ENCODE results near the gene C1R.
"Not testable (repeated sequence)": the region's sequence is repeated elsewhere in the genome, so short reads cannot be mapped to it uniquely, and the experiment has no call there.

C1R gene

DNA sequence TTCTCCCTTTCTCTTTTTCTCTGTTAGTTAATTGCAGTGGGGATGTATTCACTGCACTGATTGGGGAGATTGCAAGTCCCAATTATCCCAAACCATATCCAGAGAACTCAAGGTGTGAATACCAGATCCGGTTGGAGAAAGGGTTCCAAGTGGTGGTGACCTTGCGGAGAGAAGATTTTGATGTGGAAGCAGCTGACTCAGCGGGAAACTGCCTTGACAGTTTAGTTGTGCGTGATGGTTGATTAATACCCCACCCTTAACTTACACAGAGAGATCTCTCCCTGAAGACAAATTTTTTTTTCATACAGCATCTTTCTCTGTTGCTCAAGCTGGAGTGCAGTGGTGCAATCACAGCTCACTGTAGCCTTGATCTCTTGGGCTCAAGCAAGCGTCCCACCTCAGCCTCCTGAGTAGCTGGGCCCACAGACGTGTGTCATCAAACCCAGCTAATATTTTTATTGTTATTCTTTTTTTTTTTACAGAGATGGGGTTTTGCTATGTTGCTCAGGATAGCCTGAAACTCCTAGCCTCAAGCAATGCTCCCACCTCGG is 27.1 kb downstream of the C1R start:
- no peak for DNase-seq

DNA sequence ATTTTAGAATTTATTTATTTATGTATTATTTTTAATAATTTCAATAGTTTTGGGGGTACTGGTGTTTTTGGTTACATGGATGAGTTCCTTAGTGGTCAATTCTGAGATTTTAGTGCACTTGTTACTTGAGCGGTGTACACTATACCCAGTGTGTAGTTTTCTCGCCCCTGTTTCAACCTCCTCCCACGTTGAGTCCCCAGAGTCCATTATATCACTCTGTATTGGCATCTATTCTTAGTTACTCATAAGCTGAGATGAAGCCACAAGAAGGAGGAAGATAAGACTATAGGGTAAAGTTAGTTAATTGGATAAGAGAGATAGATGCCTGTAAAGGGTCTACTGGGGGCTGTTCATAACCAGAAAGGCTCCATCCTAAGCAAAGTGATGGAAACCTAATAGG is 27.7 kb downstream of the C1R start:
- DNase-seq = no peak

DNA sequence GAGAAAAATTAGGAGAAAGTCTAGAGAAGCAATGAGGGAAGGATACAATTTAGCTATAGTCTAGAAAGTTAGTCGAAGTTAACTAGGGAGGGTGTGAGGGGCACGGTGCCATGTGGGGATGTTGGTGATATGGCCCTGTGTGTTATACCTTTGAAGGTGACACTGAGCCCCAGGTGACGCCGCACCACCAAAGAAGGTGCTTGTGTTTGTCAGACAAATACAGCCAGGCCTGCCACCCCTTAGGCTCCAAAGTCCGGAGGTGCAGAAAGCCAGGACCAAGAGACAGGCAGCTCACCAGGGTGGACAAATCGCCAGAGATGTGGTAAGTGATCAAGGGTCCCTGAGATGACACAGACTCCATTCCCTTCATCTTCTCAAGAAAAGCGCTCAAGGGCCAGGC is 30.6 kb downstream of the C1R start:
- no peak for DNase-seq

DNA sequence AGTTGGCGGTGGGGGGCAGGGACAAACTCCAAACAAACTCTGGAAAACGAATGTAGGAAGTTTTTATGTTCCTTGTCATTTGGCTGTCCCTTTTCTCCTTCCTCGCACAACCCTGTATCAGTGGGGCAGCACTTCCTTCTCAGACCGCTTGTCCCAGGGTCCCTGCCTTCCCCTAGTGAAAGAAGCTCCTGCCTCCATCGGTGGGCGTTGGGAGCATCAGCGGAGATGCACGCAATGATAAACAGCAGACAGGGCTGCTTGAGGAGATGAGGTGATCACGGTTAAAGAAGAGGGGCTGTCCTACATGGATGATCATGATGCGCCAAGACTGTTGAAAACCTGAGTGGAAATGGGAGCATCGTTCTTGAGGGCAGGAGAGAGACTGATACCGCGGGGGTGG is 31.1 kb downstream of the C1R start:
- no peak for DNase-seq

DNA sequence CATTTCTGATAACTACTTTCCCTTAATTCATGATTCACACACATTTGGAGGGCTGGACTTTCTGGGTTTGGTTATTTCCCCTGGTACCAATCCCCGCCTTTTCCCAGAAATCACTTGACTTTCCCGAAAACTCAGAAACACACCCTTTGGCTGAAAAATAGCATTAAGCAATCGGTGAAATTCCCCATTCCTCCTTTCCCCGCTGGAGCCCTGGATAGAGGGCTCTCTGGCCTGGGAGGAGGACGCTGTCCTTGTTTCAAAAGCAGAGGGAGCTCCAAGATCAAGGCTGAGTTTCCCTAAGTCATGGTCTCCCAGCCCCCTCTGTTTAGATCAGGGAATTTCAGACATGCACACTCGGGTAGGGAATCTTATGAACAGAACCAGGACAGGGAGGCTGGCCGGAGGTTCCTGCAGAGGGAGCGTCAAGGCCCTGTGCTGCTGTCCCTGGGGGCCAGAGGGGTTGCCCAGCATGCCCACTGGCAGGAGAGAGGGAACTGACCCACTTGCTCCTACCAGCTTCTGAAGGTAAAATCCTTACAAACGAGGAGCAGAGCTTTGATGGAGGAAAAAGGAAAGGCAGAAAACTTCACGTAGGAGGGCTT is 31.8 kb downstream of the C1R start, which contains the start of gene C1S:
Gene C1S (plus strand): TSS at position 366 of the 602 bp plus-strand sequence. CDS start 1,195 bp downstream, outside the sequence.
- DNase-seq = no peak

DNA sequence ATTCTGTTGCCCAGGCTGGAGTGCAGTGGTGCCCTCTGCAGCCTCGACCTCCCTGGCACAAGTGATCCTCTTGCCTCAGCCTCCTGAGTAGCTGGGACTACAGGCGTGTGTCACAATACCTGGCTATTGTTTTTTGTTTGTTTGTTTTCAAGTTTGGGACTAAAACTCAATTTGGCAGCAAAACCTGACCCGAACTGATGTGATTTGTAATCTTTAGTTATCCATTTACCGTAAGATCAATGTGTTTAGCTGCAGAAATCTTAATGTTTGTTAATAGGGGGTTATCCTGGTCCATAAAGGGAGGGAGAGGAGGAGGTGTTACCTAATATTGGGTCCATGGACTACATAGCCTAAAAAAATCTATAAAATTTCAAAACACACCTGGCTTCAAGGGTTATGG is 32.5 kb downstream of the C1R start:
- DNase-seq = no peak

DNA sequence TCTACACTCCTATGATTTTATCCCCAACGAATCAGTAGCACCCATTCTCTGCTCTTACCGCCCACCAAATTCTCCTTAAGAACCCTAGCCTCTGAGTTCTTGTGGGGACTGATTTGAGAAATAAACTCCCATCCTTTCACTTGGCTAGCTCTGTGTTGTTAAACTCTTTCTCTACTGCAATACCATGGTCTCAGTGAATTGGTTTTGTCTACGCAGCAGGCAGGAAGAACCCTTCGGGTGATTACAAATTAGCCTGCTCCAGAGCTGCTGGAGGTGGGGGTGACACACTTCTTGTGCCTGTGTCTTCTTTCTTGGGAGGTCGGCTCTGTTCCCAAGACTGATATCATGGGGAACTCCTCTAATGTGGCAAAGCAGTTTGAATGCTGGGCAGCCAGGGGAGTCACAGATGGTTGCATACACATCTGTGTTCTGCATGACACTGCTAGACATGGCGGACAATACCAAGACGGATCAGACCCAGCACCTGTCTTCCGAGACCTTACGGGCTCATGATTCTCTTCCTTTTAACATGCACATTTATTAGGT is 33.3 kb downstream of the C1R start:
- DNase-seq = no peak

DNA sequence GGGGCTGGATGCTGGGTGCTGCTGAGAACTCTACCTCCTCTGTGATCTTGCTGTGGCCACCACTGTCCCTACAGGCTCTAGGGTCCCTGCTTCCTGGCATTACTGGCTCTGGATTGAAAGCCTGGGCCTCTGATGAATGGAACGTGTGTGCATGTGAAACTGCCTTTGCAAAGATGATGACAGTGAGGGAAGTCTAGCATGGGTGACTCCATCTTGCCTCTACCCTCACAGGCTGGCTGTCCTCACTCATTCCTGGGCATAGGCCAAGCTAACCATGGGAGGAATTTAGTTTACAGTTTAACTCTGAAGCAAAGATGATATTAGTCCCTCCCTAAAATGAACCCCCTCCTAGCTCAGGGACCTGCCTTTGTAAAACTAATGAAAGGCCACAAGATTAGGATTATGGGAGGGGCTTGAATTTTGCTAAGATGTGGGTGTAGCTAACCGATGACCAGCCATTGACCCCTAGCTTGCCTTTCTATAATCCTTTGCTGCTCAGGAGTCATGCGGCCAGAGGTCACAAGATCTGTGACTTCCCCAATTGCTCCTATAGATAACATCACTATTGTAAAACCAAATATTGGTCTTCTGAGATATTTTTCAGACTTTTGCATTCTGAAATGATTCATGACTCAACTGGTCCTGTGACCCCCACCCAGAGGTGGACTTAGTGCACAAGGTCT is 33.9 kb downstream of the C1R start:
- DNase-seq = no peak

DNA sequence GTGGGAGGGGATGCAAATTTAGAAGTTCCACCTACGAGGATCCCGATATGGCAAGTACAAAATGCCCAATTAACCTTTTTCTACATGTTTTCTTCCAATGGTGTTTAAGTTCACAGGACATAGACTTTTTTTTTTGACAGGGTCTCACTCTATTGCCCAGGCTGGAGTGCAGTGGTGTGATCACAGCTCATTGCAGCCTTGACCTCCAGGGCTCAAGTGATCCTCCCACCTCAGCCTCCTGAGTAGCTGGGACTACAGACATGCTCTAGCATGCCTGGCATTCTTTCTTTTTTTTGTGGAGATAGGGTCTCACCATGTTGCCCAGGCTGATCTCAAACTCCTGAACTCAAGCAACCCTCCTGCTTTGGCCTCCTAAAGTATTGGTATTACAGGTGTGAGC is 36.5 kb downstream of the C1R start:
- DNase-seq = not testable (repeated sequence)

DNA sequence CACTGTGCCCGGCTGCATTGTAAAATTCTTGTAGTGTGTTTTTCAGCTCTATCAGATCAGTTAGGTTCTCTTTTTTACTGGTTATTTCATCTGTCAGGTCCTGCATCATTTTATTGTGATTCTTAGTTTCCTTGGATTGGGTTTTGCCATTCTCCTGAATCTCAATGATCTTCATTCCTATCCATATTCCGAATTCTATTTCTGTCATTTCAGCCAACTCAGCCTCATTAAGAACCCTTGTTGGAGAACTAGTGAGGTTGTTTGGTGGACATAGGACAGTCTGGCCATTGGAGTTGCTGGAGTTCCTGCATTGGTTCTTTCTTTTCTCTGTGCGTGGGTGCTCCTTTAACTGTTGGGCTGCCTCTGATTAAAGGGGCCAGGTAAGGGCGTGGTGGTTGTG is 37.3 kb downstream of the C1R start:
- DNase-seq = no peak

DNA sequence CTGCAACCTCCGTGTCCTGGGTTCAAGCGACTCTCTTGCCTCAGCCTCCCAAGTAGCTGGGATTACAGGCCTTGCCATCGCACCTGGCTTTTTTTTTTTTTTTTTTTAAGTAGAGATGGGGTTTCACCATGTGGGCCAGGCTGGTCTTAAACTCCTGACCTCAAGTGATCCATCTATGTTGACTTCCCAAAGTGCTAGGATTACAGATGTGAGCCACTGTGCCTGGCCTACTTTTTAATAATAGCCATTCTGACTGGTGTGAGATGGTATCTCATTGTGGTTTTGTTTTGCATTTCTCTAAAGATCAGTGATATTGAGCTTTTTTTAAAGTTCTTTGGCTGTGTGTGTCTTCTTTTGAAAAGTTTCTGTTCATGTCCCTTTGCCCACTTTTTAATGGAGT is 42.3 kb downstream of the C1R start:
- DNase-seq = not testable (repeated sequence)

DNA sequence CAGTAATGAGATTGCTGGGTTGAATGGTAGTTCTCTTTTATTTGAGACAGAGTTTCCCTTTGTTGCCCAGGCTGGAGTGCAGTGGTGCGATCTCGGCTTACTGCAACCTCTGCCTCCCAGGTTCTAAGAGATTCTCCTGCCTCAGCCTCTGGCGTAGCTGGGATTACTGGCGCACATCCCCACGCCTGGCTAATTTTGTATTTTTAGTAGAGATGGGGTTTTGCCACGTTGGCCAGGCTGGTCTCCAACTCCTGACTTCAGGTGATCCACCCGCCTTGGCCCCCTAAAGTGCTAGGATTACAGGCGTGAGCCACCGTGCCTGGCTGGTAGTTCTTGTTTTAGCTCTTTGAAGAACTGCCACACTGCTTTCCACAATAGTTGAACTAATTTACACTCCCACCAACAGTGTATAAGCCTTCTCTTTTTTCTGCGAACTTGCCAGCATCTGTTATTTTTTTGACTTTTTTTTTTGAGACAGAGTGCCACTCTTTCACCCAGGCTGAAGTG is 42.7 kb downstream of the C1R start:
- DNase-seq = not testable (repeated sequence)

DNA sequence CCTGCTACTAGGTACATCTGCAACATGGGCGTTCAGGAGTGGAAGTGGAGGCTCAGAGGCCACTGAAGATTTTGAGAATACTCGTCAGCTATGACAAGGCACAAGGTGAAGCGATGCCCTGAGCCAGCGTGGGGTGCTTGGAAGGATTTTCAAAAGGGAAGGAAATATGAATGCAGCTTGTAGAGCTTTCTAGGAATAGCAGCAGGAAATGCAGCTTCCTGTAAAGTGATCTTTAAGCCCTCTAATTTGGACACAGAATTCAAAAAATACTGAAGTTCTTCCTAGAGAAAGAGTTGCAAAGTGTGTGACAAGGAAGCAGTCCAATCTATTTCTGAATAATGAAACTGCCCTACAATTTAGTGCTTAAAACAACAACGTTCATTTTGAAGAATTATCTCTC is 44.9 kb downstream of the C1R start:
- no peak for DNase-seq

DNA sequence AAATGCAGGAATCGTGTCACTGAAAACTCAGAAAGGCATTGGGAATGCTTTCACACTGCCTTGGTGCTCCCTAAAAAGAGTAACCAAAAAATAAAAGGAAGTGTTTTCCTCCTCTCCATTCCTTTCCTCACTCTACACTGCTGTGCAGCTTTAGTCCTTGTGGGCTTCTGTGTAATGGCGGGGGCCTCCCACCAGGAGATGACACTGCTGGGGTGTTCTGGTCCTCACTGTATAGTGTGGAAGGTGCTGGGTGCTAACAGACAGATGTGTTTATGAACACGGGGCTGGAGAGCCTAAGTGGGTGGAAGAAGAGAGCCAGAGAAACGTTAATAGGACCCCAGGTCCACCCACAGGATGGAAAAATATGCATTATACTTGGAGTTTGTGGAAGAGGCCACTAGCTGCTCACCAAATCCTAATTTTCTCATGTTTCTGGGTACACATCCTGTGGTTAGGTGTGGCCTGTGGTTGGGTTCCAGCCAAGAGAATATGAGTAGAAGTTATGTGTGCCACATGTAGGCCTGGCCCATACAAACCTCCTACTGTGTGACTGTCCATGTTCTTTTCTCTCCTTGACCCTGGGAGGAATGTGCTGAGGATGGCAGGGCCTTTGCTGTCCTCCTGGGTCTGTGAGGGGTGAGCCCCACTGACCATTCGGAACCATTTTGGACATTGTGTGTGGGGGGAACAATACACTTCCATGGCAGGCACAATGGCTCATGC is 45.7 kb downstream of the C1R start:
- DNase-seq = no peak

DNA sequence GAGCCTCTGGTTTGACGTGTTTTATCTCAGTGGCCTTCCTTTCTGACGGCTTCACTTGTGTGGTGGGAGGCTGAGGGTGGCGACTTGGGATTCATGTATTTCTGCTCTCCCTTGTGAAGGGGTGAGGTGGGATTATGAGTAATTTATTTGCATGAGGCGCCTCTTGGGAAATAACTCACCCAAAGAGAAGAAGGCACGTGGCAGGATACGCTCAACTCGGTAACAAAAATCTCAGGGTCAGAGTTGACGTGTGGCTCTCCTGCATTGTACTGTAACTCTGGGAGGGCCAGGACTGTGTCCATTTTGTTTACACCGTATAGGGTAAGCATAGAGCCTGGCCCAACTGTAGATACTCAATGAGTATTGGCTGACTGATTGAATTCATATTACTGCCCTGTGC is 46.3 kb downstream of the C1R start:
- no peak for DNase-seq

DNA sequence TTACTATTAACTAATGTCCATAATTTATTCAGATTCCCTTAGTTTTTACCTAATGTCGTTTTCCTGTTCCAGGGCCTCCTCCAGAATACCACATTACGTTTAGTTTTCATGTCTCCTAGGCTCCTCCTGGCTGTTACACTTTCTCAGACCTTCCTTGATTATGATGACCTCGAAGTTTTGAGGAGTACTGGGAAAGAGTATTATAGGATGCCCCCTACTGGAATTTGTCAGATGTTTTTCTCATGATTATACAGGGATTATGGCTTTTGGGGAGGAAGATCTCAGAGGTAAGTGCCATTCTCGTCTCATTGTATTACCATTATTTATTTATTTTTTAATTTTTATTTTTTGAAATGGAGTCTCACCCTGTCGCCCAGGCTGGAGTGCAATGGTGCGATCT is 49.4 kb downstream of the C1R start:
- DNase-seq = no peak

DNA sequence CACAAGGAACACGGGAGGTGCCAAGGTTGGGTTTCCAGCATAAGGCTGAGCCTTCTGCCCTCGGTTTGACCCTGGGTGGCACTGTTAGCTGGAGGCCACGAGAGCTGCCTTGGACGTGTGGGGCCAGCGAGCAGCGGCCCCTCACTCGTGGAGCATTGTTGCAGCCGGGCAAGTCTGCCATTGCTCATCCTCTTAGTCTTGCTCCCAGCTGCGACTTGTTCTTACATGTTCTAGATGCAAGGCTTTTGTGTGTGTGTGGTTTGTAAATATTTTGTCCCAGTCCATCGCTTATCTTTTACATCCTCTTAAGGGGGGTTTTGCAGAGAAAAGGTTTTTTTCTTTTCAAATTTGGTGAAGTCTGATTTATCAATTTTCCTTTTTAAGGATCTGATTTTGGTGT is 52.8 kb downstream of the C1R start:
- no peak for DNase-seq

DNA sequence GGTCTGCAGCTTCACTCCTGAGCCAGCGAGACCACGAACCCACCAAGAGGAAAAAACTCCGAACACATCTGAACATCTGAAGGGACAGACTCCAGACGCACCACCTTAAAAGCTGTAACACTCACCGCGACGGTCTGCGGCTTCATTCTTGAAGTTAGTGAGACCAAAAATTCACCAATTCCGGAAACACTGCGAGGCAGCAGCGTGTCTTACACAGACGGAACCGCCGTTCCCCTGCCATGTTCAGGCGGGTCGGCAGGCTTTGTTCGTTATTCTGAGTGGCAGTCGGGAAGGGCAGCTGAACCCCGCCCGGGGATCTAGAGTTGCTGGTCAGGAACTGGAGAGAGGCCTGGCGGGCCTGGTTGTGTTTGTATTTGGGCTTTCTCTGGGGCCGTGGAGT is 53.7 kb downstream of the C1R start:
- no peak for DNase-seq

DNA sequence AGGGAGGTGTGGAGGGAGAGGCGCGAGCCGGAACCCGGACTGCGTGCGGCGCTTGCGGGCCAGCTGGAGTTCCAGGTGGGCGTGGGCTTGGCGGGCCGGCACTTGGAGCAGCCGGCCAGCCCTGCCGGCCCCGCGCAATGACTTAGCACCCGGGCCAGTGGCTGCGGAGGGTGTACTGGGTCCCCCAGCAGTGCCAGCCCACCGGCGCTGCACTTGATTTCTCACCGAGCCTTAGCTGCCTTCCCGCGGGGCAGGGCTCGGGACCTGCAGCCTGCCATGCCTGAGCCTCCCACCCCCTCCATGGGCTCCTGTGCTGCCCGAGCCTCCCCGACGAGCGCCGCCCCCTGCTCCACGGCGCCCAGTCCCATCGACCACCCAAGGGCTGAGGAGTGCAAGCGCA is 54.8 kb downstream of the C1R start:
- not testable (repeated sequence) for DNase-seq

DNA sequence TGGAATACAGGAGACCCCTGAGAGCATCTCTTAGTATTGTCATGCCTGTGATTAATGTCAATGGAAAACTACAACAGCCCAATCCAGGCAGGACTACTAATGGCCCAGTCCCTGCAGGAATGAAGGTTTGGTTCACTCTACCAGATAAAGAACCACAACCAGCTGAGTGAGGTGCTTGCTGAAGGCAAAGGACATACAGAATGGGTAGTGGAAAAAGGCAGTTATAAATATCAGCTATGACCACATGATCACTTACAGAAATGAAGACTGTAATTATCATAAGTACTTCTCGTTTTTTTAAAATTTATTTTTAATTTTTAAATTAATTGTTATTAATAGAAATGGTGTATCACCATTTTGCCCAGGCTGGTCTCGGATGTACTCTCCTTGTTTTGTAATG is 56.8 kb downstream of the C1R start:
- DNase-seq = no peak

DNA sequence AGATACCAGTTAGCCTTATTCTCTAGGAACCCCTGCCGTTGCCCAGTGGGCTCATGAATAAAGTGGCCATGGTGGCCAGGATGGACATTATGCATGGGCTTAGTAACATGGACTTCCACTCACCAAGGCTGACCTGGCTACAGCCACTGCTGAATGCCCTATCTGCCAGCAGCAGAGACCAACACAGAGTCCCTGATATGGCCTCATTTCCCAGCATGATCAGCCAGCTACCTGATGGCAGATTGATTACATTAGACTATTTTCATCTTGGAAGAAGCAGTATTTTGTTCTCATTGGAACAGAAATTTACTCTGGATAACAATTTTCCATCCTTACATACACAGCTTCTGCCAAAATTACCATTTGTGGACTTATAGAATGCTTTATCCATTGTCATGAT is 57.8 kb downstream of the C1R start:
- no peak for DNase-seq

DNA sequence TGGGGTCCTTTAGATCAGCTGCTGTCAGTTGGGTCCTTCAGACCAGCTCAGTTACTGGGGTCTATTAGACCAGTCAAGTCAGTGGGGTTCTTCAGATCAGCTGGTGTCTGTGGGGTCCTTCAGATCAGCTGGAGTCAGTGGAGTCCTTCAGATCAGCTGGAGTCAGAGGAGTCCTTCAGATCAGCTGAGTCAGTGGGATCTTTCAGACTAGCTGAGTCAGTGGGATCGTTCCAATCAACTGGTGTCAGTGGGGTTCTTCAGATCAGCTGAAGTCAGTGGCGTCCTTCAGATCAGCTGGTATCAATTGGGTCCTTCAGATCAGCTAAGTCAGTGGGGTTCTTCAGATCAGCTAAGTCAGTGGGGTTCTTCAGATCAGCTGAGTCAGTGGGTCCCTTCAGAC is 59.3 kb downstream of the C1R start:
- DNase-seq = no peak

DNA sequence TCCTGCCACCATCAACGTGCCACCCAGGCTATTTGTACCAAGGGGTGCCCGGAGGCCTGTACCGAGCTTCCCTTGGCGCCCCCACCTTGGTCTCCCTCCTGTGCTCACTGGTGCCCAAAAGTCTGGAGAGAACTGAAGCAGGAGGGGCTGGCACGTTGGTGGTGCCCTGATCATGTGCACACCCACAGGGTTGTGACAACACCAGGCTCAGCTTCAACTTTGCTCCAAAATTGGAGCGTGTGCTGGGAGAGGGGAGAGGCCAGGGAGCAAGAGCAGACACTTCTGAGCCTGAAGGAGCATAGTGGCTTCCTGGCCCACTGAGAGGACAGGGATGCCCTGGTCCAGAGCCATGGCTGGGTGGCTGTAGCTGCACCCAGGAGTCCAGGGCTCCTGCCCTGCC is 60.9 kb downstream of the C1R start:
- DNase-seq = no peak

Data from activated CD4-positive, alpha-beta T cell treated with anti-CD3 and anti-CD28 coated beads, Interleukin-2, amount 50 U/mL, for 16 hours (primary cell).